Loucy (cell line): ENCODE data around the gene PTPRO.

ENCODE experiments used
- EZH2phosphoT487 ChIP-seq: fragments of 200-600 bp; IDR thresholded peaks from 2 replicates; pipeline ENCODE4 v1.6.1; 2018; ENCODE audit warnings: antibody characterized with exemption, mild to moderate bottlenecking, moderate library complexity, borderline replicate concordance
- TF ChIP-seq, protein P1 (sequence below): fragments of 200-600 bp; sonication (generic); conservative IDR thresholded peaks from 2 replicates; pipeline ENCODE4 v1.5.1; 2014; ENCODE audit warnings: mild to moderate bottlenecking, antibody characterized with exemption, low read length

DNA sequence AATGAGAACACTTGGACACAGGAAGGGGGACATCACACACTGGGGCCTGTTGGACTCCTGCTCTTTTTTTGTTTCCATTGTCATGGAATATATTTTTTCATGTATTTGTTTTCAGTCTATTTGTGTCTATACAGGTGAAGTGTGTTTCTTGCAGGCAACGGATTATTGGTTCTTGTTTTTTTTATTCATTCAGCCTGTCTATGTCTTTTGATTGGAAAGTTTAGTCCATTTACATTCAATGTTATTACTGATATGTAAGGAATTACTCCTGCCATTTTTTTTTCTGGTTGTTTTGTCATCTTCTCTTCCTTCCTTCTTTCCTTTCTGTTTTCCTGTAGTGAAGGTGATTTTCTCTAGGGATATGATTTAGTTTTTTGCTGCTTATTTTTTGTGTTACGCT lies 18.0 kb upstream of the PTPRO start:
- TF ChIP-seq, protein P1, sequence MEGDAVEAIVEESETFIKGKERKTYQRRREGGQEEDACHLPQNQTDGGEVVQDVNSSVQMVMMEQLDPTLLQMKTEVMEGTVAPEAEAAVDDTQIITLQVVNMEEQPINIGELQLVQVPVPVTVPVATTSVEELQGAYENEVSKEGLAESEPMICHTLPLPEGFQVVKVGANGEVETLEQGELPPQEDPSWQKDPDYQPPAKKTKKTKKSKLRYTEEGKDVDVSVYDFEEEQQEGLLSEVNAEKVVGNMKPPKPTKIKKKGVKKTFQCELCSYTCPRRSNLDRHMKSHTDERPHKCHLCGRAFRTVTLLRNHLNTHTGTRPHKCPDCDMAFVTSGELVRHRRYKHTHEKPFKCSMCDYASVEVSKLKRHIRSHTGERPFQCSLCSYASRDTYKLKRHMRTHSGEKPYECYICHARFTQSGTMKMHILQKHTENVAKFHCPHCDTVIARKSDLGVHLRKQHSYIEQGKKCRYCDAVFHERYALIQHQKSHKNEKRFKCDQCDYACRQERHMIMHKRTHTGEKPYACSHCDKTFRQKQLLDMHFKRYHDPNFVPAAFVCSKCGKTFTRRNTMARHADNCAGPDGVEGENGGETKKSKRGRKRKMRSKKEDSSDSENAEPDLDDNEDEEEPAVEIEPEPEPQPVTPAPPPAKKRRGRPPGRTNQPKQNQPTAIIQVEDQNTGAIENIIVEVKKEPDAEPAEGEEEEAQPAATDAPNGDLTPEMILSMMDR = no peak
- no peak for TF ChIP-seq EZH2phosphoT487
